Measurements from ENCODE around the gene PPID.
A peak's percentile ranks its signal among the peaks of the same experiment; 100 is the strongest.
"Not testable (repeated sequence)": the region's sequence is repeated elsewhere in the genome, so short reads cannot be mapped to it uniquely, and the experiment has no call there.

Gene PPID

GRCh38 chr4:158750379-158750778 is 27.2 kb upstream of the PPID start:
- Histone ChIP-seq H3K27ac (no peak overlapping the region), H3K9me3 (ENCODE audit: low read depth, low read length) (no peaks in the 10 kb centered on the region), H3K4me3 (no peak overlapping the region), H3K36me3 (ENCODE audit: insufficient read depth, low read length) (no peaks in the 10 kb centered on the region), H3K9ac (ENCODE audit: insufficient read length) (no peak overlapping the region)
- TF ChIP-seq EZH2 (IDR thresholded peaks at IDR 0.05) (no peak), FOXP2 (optimal IDR thresholded peaks at IDR 0.05; ENCODE audit: control extremely low read depth, extremely low read length, insufficient read depth) (no peak), POLR2AphosphoS5 (IDR thresholded peaks at IDR 0.05; ENCODE audit: borderline replicate concordance, low read depth, low read length) (no peak)
- DNase-seq (ENCODE audit: low read depth, low spot score), result no peak

DNA sequence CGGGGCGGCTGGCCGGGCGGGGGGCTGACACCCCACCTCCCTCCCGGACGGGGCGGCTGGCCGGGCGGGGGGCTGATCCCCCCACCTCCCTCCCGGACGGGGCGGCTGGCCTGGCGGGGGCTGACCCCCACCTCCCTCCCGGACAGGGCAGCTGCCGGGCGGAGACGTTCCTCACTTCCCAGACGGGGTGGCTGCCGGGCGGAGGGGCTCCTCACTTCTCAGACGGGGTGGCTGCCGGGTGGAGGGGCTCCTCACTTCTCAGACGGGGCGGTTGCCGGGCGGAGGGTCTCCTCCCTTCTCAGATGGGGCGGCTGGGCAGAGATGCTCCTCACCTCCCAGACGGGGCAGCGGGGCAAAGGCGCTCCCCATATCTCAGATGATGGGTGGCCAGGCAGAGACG is 23.3 kb upstream of the PPID start:
- H3K9ac ChIP-seq (ENCODE audit: insufficient read length); H3K36me3 ChIP-seq (ENCODE audit: insufficient read depth, low read length); H3K27ac ChIP-seq; H3K4me3 ChIP-seq; H3K9me3 ChIP-seq (ENCODE audit: low read depth, low read length); DNase-seq (ENCODE audit: low read depth, low spot score): not testable (repeated sequence)

GRCh38 chr4:158741326-158742021 is 18.3 kb upstream of the PPID start:
- no peak overlapping the region for H3K4me3 ChIP-seq
- DNase-seq (ENCODE audit: low read depth, low spot score), result no peak
- H3K9me3 ChIP-seq (ENCODE audit: low read depth, low read length), result no peaks in the 10 kb centered on the region
- H3K9ac ChIP-seq (ENCODE audit: insufficient read length), result no peak overlapping the region
- TF ChIP-seq FOXP2 (optimal IDR thresholded peaks at IDR 0.05; ENCODE audit: control extremely low read depth, extremely low read length, insufficient read depth) (no peak), POLR2AphosphoS5 (IDR thresholded peaks at IDR 0.05; ENCODE audit: borderline replicate concordance, low read depth, low read length) (no peak), EZH2 (IDR thresholded peaks at IDR 0.05) (no peak)
- no peak overlapping the region for H3K27ac ChIP-seq
- H3K36me3 ChIP-seq (ENCODE audit: insufficient read depth, low read length), result no peaks in the 10 kb centered on the region

DNA sequence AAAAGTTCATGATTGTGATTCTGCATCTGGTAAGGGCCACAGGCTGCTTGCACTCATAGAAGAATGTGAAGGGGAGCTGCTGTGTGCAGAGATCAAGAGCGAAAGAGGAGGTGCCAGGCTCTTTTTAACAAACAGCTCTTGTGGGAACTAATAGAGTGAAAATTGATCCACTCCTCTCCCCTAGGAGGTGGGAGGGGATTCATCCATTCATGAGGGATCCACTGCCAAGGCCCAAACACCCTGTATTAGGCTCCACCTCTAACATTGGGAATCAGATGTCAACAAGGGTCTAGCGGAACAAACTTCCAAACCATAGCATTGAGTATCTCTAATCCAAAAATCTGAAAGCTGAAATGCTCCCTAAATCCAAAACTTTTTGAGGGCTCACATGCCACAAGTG is 16.4 kb upstream of the PPID start:
- H3K27ac ChIP-seq, result no peak overlapping the region
- no peak for DNase-seq (ENCODE audit: low read depth, low spot score)
- TF ChIP-seq EZH2 (IDR thresholded peaks at IDR 0.05) (no peak), POLR2AphosphoS5 (IDR thresholded peaks at IDR 0.05; ENCODE audit: borderline replicate concordance, low read depth, low read length) (no peak), FOXP2 (optimal IDR thresholded peaks at IDR 0.05; ENCODE audit: control extremely low read depth, extremely low read length, insufficient read depth) (no peak)
- no peaks in the 10 kb centered on the region for H3K36me3 ChIP-seq (ENCODE audit: insufficient read depth, low read length)
- H3K9me3 ChIP-seq (ENCODE audit: low read depth, low read length), result no peaks in the 10 kb centered on the region
- H3K9ac ChIP-seq (ENCODE audit: insufficient read length), result no peak overlapping the region
- no peak overlapping the region for H3K4me3 ChIP-seq

- DNase-seq (ENCODE audit: low read depth, low spot score), result no peak
- H3K27ac ChIP-seq, result no peak overlapping the region
- TF ChIP-seq POLR2AphosphoS5 (IDR thresholded peaks at IDR 0.05; ENCODE audit: borderline replicate concordance, low read depth, low read length) (no peak), FOXP2 (optimal IDR thresholded peaks at IDR 0.05; ENCODE audit: control extremely low read depth, extremely low read length, insufficient read depth) (no peak), EZH2 (IDR thresholded peaks at IDR 0.05) (no peak)
Measured at GRCh38 chr4:158738866-158739265, 15.7 kb upstream of the PPID start.

DNA sequence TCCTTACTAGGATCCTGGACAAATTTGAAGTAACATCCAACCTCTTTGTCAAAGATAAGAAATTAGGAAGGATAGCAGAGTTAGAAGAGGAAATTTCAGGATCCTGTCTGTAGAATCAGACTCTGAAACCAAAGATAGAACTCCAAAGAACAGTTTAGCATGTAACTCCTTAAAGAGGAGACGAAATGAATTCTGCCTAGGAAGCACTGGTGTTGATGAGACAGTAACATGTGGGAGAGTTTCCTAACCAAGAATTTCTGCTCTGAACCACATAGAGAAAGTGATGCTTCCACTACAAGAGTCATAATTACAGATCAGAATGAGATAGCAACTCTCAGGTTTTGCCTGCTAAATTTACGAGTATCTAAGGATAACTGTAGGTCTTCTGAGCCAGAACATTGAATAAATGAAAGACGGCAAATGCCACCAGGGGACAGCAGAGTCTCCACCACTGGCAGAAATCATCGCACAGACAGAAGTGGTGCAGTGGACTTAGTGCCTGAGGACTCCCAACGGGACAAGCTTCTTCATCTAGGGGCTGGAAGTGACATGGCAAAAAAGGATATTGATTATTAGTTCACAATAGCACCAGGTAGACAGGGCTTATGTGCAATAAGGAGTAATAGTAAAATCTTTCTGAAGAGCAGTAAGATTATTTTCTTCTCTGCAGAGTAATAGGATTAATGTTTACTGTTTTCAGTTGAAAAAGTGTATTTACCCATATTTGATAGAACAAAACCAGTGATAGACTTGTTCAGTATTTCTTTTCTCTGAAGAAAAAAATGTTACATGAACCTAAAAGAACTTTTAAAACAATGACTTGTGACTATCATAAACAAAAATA is 6.7 kb upstream of the PPID start:
- no peak overlapping the region for H3K4me3 ChIP-seq
- H3K27ac ChIP-seq, result no peak overlapping the region
- TF ChIP-seq FOXP2 (optimal IDR thresholded peaks at IDR 0.05; ENCODE audit: control extremely low read depth, extremely low read length, insufficient read depth) (no peak), EZH2 (IDR thresholded peaks at IDR 0.05) (no peak), POLR2AphosphoS5 (IDR thresholded peaks at IDR 0.05; ENCODE audit: borderline replicate concordance, low read depth, low read length) (no peak)
- no peak overlapping the region for H3K9ac ChIP-seq (ENCODE audit: insufficient read length)
- no peaks in the 10 kb centered on the region for H3K36me3 ChIP-seq (ENCODE audit: insufficient read depth, low read length)
- no peaks in the 10 kb centered on the region for H3K9me3 ChIP-seq (ENCODE audit: low read depth, low read length)
- DNase-seq (ENCODE audit: low read depth, low spot score), result peak; percentile 37

More at GRCh38 chr4:158738866-158739265, 15.7 kb upstream of the PPID start:
- Histone ChIP-seq H3K36me3 (ENCODE audit: insufficient read depth, low read length) (no peaks in the 10 kb centered on the region), H3K9me3 (ENCODE audit: low read depth, low read length) (no peaks in the 10 kb centered on the region), H3K9ac (ENCODE audit: insufficient read length) (no peak overlapping the region), H3K4me3 (no peak overlapping the region)

GRCh38 chr4:158728236-158728635 is 5.0 kb upstream of the PPID start:
- no peak overlapping the region for H3K9ac ChIP-seq (ENCODE audit: insufficient read length)
- no peak overlapping the region for H3K4me3 ChIP-seq
- DNase-seq (ENCODE audit: low read depth, low spot score), result no peak
- TF ChIP-seq EZH2 (IDR thresholded peaks at IDR 0.05) (no peak), POLR2AphosphoS5 (IDR thresholded peaks at IDR 0.05; ENCODE audit: borderline replicate concordance, low read depth, low read length) (no peak), FOXP2 (optimal IDR thresholded peaks at IDR 0.05; ENCODE audit: control extremely low read depth, extremely low read length, insufficient read depth) (no peak)
- H3K27ac ChIP-seq, result no peak overlapping the region
- no peaks in the 10 kb centered on the region for H3K36me3 ChIP-seq (ENCODE audit: insufficient read depth, low read length)
- H3K9me3 ChIP-seq (ENCODE audit: low read depth, low read length), result no peaks in the 10 kb centered on the region

DNA sequence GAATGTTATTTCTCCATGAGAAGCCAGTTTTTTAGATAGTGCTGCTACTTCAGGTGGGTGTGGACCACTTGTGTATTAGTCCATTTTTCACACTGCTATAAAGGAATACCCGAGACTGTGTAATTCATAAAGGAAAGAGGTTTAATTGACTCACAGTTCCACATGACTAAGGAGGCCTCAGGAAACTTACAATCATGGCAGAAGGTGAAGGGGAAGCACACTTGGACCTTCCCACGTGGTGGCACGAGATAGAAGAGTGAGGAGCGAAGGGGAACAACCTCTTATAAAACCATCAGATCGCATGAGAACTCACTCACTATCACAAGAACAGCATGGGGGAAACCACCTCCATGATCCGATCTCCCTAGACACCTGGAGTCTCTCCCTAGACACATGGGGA is 3.4 kb upstream of the PPID start:
- no peak for DNase-seq (ENCODE audit: low read depth, low spot score)
- Histone ChIP-seq H3K9me3 (ENCODE audit: low read depth, low read length) (no peaks in the 10 kb centered on the region), H3K4me3 (no peak overlapping the region), H3K27ac (no peak overlapping the region), H3K9ac (ENCODE audit: insufficient read length) (no peak overlapping the region), H3K36me3 (ENCODE audit: insufficient read depth, low read length) (peaks cover 4% of the 10 kb centered on the region)
- TF ChIP-seq POLR2AphosphoS5 (IDR thresholded peaks at IDR 0.05; ENCODE audit: borderline replicate concordance, low read depth, low read length) (no peak), FOXP2 (optimal IDR thresholded peaks at IDR 0.05; ENCODE audit: control extremely low read depth, extremely low read length, insufficient read depth) (no peak), EZH2 (IDR thresholded peaks at IDR 0.05) (no peak)
